PC-9 (cell line): ENCODE results near the gene ELOVL5. TPM values are rescaled to one million over a fixed set of nuclear protein-coding genes. Genes with fewer than 3 reads are reported as not detected.

Experiments
- BruUV-seq: library from RNA; stranded (reverse); fragments of 400-500 nt; replicated peaks from 2 replicates; lab custom pipeline; 2021; lab: Mats Ljungman, UMichigan
- CTCF ChIA-PET: fragments of 300-600 bp; sonication (Branson Sonifier 250); formaldehyde crosslinking; loops from one replicate; lab custom pipeline; 2022; ENCODE audit warnings: antibody characterized with exemption; lab: Charles Lee
- POLR2A ChIA-PET: fragments of 300-600 bp; sonication (Branson Sonifier 250); formaldehyde crosslinking; loops from one replicate; lab custom pipeline; 2022; ENCODE audit warnings: antibody characterized with exemption; ENCODE audit not compliant: unreplicated experiment; lab: Charles Lee
- DNase-seq, 2 experiments: peaks; one replicate each; pipeline versions ENCODE4 v3.0.0 to v3.0.0-alpha.2; 2015 to 2022; ENCODE audit warnings: mixed read lengths in 1 of 2
- H2AFZ ChIP-seq: fragments of 200-600 bp; sonication (generic); 2 replicates; pipeline ENCODE4 v1.8.1; 2017; ENCODE audit warnings: antibody characterized with exemption
- H3F3A ChIP-seq: fragments of 200-600 bp; sonication (generic); 2 replicates; pipeline ENCODE4 v1.8.1; 2017; ENCODE audit warnings: antibody characterized with exemption, mild to moderate bottlenecking, low read depth; ENCODE audit not compliant: insufficient read depth
- H3K27ac ChIP-seq: fragments of 200-600 bp; sonication (generic); 2 replicates; pipeline ENCODE4 v1.6.1; 2016; ENCODE audit warnings: mixed run types
- H3K27me3 ChIP-seq: fragments of 200-600 bp; sonication (generic); 2 replicates; pipeline ENCODE4 v1.6.1; 2016; ENCODE audit warnings: low read depth, mixed run types; ENCODE audit not compliant: insufficient read depth
- H3K36me3 ChIP-seq: fragments of 200-600 bp; sonication (generic); 2 replicates; pipeline ENCODE4 v1.6.1; 2016; ENCODE audit warnings: low read depth, mixed run types
- H3K4me1 ChIP-seq: fragments of 200-600 bp; sonication (generic); replicated peaks from 2 replicates; pipeline ENCODE4 v1.6.1; 2016; ENCODE audit warnings: mixed run types; ENCODE audit not compliant: insufficient read depth
- H3K4me2 ChIP-seq: fragments of 200-600 bp; sonication (generic); 2 replicates; pipeline ENCODE4 v1.6.1; 2017; ENCODE audit warnings: mixed run types
- H3K4me3 ChIP-seq: fragments of 200-600 bp; sonication (generic); 2 replicates; pipeline ENCODE4 v1.6.1; 2016; ENCODE audit warnings: mixed run types
- H3K79me2 ChIP-seq: fragments of 200-600 bp; sonication (generic); 2 replicates; pipeline ENCODE4 v1.6.1; 2017; ENCODE audit warnings: low read depth, mixed run types
- H3K9me2 ChIP-seq: fragments of 200-600 bp; sonication (generic); 2 replicates; pipeline ENCODE4 v1.8.1; 2017; ENCODE audit warnings: mild to moderate bottlenecking; ENCODE audit not compliant: insufficient read depth
- H3K9me3 ChIP-seq: fragments of 200-600 bp; sonication (generic); 2 replicates; pipeline ENCODE4 v1.8.1; 2016; ENCODE audit warnings: low read depth; ENCODE audit not compliant: insufficient read depth
- H4K20me1 ChIP-seq: fragments of 200-600 bp; sonication (generic); 2 replicates; pipeline ENCODE4 v1.8.1; 2017; ENCODE audit not compliant: insufficient read depth
- CTCF ChIP-seq: fragments of 200-600 bp; sonication (generic); conservative IDR thresholded peaks from 2 replicates; pipeline ENCODE4 v1.6.1; 2017; ENCODE audit warnings: mixed run types, antibody characterized with exemption, mild to moderate bottlenecking, moderate library complexity
- EZH2 ChIP-seq: fragments of 200-600 bp; sonication (generic); IDR thresholded peaks from 2 replicates; pipeline ENCODE4 v1.8.0; 2017; ENCODE audit warnings: antibody characterized with exemption, low read depth
- intact Hi-C: fragments of 100-400 bp; cut with micrococcal nuclease; formaldehyde crosslinking; loops from one replicate; pipeline ENCODE4 v1.10.0; 2022; ENCODE audit not compliant: unreplicated experiment
- total RNA-seq: library from RNA; stranded (reverse); gene quantifications from 2 replicates; pipeline ENCODE4 v1.2.3, GENCODE V29; 2021

The ELOVL5 gene
- total RNA-seq, 1 experiment from 2014 or later, result 108 TPM

- Histone ChIP-seq H3K9me2 (no peaks in the 10 kb centered on the region), H2AFZ (no peak overlapping the region), H3K4me2 (no peak overlapping the region), H3K4me1 (peaks cover 7% of the 10 kb centered on the region; the same call in 1 of the 2 replicates), H3K4me3 (no peak overlapping the region), H3K79me2 (peaks cover 26% of the 10 kb centered on the region), H4K20me1 (no peaks in the 10 kb centered on the region), H3K27ac (no peak overlapping the region), H3K36me3 (peaks cover 11% of the 10 kb centered on the region), H3K9me3 (no peaks in the 10 kb centered on the region), H3F3A (no peaks in the 10 kb centered on the region), H3K27me3 (no peaks in the 10 kb centered on the region)
- POLR2A ChIA-PET, result interaction anchor here (0.6 kb wide), 1 partner anchor 121 kb away, joined by 4 read pairs; no protein-coding TSS in a partner anchor
- CTCF ChIA-PET, result no interaction called here
- TF ChIP-seq EZH2 (no peak), CTCF (peak; percentile 60)
- BruUV-seq, result no TSS peak
- DNase-seq, result no peak
- intact Hi-C loops, result loop anchor here (2.0 to 5.0 kb wide), 2 partner anchors 53 to 143 kb away; no protein-coding TSS in a partner anchor
Measured at GRCh38 chr6:53294095-53294494, 54.7 kb downstream of the ELOVL5 start.

- ChIA-PET CTCF (no interaction called here), POLR2A (interaction anchor here (0.6 kb wide), 1 partner anchor 120 kb away, joined by 4 read pairs; no protein-coding TSS in a partner anchor)
- Histone ChIP-seq H3K4me2 (no peak overlapping the region), H3K27ac (no peak overlapping the region), H3K79me2 (peaks cover 22% of the 10 kb centered on the region), H3K36me3 (peaks cover 11% of the 10 kb centered on the region), H3K9me2 (no peaks in the 10 kb centered on the region), H3K27me3 (no peaks in the 10 kb centered on the region), H4K20me1 (no peaks in the 10 kb centered on the region), H2AFZ (no peak overlapping the region), H3K4me1 (peaks cover 7% of the 10 kb centered on the region; the same call in 1 of the 2 replicates), H3K9me3 (no peaks in the 10 kb centered on the region), H3F3A (no peaks in the 10 kb centered on the region), H3K4me3 (no peak overlapping the region)
- no TSS peak for BruUV-seq
- intact Hi-C loops, result loop anchor here (2.0 to 5.0 kb wide), 2 partner anchors 53 to 144 kb away; no protein-coding TSS in a partner anchor
- DNase-seq, result peak; percentile 46 to 49
- TF ChIP-seq EZH2 (no peak), CTCF (no peak)
Measured at GRCh38 chr6:53293691-53294090, 55.1 kb downstream of the ELOVL5 start.

DNA sequence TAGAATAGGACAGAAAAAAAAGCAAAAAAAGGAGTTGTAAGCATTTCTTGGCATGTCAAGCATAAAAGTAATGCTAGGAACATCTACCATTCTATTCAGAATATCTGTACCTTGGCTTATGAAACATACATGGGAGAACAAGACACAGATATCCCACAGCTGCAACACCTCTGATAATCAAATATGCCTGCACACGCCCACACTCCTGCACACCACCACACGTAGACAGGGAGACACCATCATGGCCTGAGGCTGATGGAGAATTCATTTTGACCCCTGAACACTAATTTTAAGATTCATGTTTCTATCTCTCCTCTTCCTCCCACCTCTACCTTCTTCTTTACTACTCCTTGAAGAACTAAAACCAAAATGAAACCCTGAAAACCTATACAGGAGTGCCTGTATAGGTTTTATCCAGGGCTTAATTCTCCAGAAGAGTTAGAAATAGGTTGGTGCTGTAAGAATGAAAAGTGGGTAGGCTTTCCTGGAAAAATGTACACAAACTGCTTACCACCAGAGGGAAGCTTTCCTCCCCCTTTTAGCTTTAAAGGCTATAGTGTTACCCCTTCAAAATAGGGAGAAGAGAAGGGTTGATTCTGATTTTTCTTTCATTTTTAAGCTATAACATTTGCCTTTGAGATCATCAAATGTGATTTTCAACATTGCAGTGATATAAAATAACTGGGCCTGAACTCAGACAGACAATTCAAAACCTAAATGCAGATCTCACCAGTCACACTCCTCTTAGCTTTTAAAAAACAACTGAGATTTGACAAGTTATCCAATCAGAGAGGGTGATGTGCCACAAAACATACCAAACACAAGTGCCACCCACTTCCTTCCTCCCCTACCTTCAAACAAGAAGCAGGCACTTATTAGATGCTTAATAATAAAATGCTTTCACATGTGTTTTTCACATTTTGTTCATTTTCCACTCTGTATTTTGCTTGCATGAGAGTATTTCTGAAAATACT lies 57.9 kb downstream of the ELOVL5 start:
- CTCF ChIA-PET, result interaction anchor here (1.0 kb wide), 1 partner anchor 10 kb away, joined by 3 read pairs; no protein-coding TSS in a partner anchor

More for the DNA sequence above, 57.9 kb downstream of the ELOVL5 start:
- Histone ChIP-seq H3F3A (no peaks in the 10 kb centered on the region), H3K4me1 (peaks cover 7% of the 10 kb centered on the region; the same call in 1 of the 2 replicates), H2AFZ (no peak overlapping the region), H3K9me3 (no peaks in the 10 kb centered on the region), H3K27me3 (no peaks in the 10 kb centered on the region), H3K4me2 (no peak overlapping the region), H4K20me1 (no peaks in the 10 kb centered on the region), H3K9me2 (no peaks in the 10 kb centered on the region), H3K79me2 (no peaks in the 10 kb centered on the region), H3K4me3 (no peak overlapping the region), H3K36me3 (peaks cover 11% of the 10 kb centered on the region), H3K27ac (no peak overlapping the region)
- intact Hi-C loops, result loop anchor here (5.0 kb wide), 1 partner anchor 146 kb away; no protein-coding TSS in a partner anchor
- no peak for DNase-seq
- POLR2A ChIA-PET, result no interaction called here
- no peak for TF ChIP-seq EZH2
- no peak for TF ChIP-seq CTCF
- no TSS peak for BruUV-seq
